HCT116 (cell line): ENCODE measurements around the gene TENM4.

Source experiments
- CTCF ChIP-seq, 3 experiments: fragments of 200-600 bp in 1 of 3; sonication (generic) in 1 of 3; IDR thresholded peaks in 2 of 3; conservative IDR thresholded peaks in 1 of 3; 2 replicates each; pipeline ENCODE4 v1.5.1; 2012 to 2017; ENCODE audit warnings: low read depth in 2 of 3, low read length in 2 of 3, antibody characterized with exemption in 1 of 3, borderline replicate concordance in 1 of 3, control low read depth in 1 of 3, mild to moderate bottlenecking in 1 of 3, mixed read lengths in 1 of 3, mixed run types in 1 of 3, moderate library complexity in 1 of 3; ENCODE audit not compliant: insufficient read depth in 1 of 3
- EGR1 ChIP-seq: IDR thresholded peaks from 2 replicates; pipeline ENCODE4 v1.6.1; 2012; ENCODE audit warnings: low read depth
- FOSL1 ChIP-seq: IDR thresholded peaks from 2 replicates; pipeline ENCODE4 v1.6.1; 2012; ENCODE audit warnings: low read depth
- POLR2AphosphoS5 ChIP-seq: IDR thresholded peaks from 2 replicates; pipeline ENCODE4 v1.6.1; 2011; ENCODE audit warnings: mild to moderate bottlenecking, low read depth, low read length, moderate library complexity

GRCh38 chr11:79022265-79022664, 418.6 kb downstream of the TENM4 start:
- TF ChIP-seq CTCF (IDR thresholded peaks at IDR 0.05 in 2 of 3, conservative IDR thresholded peaks at IDR 0.05 in 1 of 3; ENCODE audit: borderline replicate concordance in 1 of 3, insufficient read depth in 1 of 3, low read depth in 2 of 3, low read length in 2 of 3): no peak
- no peak for TF ChIP-seq FOSL1
- no peak for TF ChIP-seq EGR1
- no peak for TF ChIP-seq POLR2AphosphoS5
